GM12891 (cell line): ENCODE data around the gene ABHD8.

Experiments used
- DNase-seq: peaks from one replicate; pipeline ENCODE4 v3.0.0; 2011; ENCODE audit warnings: low spot score; ENCODE audit not compliant: insufficient read length
- FAIRE-seq: peaks from 2 replicates; lab custom pipeline; 2011; peaks lifted over from hg19 to GRCh38; lab: Jason Lieb, UNC
- PAX5 ChIP-seq: IDR thresholded peaks from 2 replicates; pipeline ENCODE4 v1.6.1; 2011; ENCODE audit warnings: low read length, moderate library complexity, mild to moderate bottlenecking; ENCODE audit not compliant: insufficient read depth, severe bottlenecking
- POLR2A ChIP-seq: IDR thresholded peaks from 2 replicates; pipeline ENCODE4 v1.6.1; 2011; ENCODE audit warnings: low read depth, low read length, control low read depth
- POLR2AphosphoS5 ChIP-seq: IDR thresholded peaks from 2 replicates; pipeline ENCODE4 v1.6.1; 2011; ENCODE audit warnings: low read depth, low read length, control low read depth
- POU2F2 ChIP-seq: IDR thresholded peaks from 2 replicates; pipeline ENCODE4 v1.6.1; 2011; ENCODE audit warnings: low read depth, mild to moderate bottlenecking, control low read depth, low read length, moderate library complexity
- SPI1 ChIP-seq: IDR thresholded peaks from 2 replicates; pipeline ENCODE4 v1.6.1; 2011; ENCODE audit warnings: low read depth, low read length, control low read depth
- TAF1 ChIP-seq: IDR thresholded peaks from 2 replicates; pipeline ENCODE4 v1.6.1; 2011; ENCODE audit warnings: low read depth, low read length, control low read depth

Gene ABHD8

DNA sequence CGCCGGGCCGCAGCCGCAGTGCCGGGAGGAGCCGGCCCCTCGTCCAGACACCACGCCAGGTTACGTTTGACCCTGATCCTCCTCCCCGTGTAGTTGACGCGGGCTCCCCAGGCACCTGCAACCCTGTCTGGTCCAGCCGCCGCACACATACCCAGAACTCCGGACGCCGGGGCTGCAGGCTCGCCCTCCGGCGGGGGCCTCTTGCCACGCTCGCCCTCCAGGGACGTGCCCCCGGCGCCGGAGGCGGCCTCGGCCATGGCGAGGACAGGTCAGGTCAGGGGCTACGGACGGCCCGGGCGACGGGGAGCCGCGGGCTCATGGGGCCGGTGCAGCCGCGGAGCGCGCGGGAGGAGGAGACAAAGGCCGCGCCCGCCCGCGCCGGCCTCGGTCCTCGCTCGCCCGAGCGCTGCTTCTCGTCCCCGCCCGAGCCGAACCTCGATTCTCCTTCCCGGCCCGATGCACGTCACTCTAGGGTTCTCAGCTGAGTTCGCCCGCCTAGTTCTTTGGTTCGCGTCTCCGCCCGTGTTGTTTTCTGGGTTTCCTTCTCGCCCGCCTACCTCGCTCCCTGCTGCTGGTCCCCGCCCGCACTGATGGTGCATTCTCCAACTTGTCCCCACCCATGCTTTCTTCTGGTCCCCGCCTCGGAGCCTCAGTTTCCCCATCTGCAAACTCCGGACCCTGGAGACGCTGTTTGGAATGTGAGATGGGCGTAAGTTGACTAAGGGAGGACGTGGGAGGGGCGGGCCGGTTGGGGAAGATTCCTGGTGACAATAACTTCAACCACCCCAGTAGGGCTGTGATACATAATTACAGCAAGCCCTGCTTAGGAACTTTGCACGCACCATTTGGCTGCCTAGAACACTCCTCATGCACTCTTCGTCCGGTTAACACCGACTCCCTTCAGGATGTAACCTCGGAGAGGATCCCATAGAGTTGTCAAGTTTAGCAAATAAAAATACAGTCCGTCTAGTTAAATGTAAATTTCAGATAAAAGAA, 31.5 kb upstream of the ABHD8 start, which contains the start of gene ANO8:
ANO8 (minus strand) TSS at position 442 of the 996 bp plus-strand sequence; CDS start at position 257, 185 bp downstream.
- no peak for TF ChIP-seq POLR2A
- TF ChIP-seq POU2F2 = peak; percentile 61; the same call in 1 of the 2 replicates
- DNase-seq (peak; percentile 92), FAIRE-seq (peak; percentile 96)

DNA sequence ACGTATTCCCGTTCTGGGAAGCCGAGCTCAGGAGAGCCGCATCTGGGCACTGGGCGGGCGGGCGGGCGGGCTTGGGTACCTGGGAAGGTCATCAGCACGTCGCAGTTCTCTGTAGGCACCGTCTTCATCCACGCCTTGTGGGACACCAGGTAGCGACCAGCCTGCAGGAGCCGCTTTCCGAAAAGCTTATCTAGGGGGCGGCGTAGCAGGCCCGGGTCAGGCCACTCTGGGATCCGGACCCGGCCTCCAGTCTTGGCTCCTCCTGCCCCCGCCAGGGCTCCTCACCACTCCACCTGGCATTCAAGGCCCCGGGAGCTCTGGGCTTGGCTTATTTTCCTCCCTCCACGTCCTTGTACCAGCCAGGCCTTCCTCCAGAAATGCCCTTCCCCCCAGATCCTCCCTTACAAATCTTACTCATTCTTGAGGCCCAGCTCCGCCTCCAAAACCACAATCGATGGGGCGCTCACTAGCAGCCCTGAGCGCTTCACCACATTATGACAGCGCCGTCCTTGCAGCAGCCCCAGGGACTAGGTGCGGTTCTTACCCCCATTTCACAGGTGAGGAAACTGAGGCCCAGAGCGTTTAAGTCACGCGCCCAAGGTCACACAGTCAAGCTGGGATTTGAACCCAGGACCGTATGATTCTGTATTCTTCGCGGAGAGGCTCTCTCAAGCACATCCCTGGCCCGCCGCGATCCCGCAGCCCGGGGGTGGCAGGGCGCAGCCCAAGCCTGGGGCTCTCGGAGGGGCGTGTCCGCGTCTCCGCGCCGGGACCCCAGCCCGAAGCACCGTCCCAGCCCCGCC, 30.6 kb upstream of the ABHD8 start:
- peak; percentile 79 for DNase-seq
- peak; percentile 77 for FAIRE-seq

DNA sequence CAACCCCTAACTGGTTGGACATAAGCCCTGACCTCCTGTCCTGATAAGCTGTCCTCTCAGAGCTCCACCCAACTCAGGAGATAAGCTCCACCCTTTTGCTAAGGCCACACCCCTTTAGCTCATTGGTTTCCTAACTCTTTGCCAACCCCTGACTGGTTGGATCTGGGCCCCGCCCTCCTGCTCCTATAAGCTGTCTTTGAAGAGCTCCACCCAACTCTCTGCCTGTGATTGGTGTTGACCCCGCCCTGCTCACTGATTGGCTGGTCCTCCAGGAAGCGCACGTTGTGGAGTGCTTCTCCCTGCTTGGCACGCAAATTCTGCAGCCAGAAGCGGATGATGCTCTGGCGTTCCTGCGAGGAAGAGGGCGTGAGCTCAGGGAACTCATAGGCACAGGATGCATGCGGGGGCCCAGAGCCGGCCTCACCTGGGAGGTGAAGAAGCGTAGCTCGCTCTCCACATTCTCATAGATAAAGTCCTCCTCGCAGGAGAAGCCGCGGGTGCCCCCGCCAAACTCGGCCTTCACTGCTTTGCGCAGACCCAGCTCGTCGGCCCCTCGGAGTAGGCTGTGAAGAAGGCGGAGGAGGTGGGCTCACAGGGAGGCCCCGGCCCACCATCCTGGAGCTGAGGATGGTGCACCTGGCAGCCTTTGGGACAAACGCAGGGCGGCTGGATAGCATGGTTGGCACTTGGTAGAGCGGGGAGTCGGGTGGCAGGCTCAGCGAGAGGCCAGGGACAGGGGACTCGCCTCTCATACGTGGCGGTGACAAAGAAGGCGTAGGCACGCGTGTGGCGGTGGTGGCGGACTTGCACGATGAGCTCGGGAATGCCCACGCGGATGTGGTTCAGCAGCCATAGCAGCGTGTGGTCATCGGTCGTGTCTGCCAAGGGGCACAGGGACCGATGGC, 29.7 kb upstream of the ABHD8 start:
- DNase-seq (no peak), FAIRE-seq (no peak)
- TF ChIP-seq TAF1 (no peak), POLR2A (no peak), SPI1 (no peak), POLR2AphosphoS5 (no peak), POU2F2 (no peak)

More for the DNA sequence above, 30.6 kb upstream of the ABHD8 start:
- TF ChIP-seq POU2F2 = 0 out of 2 replicates have a peak, but pooled peaks have one; percentile 23
- TF ChIP-seq SPI1 = no peak
- TF ChIP-seq POLR2A = no peak
- no peak for TF ChIP-seq POLR2AphosphoS5
- TF ChIP-seq PAX5 = no peak
- 0 out of 2 replicates have a peak, but pooled peaks have one; percentile 18 for TF ChIP-seq TAF1

DNA sequence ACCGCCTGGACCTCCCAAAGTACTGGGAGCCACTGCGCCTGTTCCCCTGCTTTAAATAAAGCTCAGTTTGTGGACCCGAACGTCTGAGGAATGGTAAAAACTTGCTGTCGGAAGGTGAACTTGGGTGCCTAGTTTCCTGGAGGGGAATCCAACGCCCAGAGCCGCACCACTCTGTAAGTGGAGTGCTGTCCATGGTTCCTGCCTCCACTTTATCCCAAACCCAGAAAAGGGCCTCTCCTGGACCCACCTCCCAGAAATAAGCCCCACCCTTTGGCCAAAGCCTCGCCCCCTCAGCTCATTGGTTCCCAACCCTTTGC, 29.1 kb upstream of the ABHD8 start:
- FAIRE-seq = no peak
- no peak for DNase-seq
- TF ChIP-seq POLR2A (no peak), PAX5 (no peak), POU2F2 (no peak), SPI1 (no peak), POLR2AphosphoS5 (no peak), TAF1 (no peak)

DNA sequence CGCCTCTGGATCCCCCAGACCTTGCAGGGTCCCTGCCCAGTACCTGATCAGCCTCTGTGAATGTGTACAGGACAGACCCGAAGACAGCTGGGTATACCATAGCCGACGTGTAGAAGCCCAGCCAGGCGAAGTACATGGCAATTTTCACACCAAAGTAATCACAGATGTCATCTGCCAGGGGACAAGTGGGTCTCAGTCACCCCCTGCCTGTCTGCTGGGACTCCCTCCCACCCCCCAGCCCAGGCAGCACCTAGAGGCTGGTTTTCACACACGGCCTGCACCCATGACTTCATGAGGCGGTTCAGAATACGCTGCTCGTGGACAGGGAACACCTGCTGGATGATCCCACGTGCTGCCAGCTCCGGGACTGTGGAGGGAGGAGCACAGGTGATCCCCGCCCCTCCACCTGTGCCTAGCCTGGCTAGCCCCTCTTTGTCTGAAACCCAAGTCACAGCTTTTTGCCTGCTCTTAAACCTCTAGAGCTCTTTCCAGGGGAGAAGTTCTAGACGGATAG, 27.9 kb upstream of the ABHD8 start:
- FAIRE-seq = no peak

DNA sequence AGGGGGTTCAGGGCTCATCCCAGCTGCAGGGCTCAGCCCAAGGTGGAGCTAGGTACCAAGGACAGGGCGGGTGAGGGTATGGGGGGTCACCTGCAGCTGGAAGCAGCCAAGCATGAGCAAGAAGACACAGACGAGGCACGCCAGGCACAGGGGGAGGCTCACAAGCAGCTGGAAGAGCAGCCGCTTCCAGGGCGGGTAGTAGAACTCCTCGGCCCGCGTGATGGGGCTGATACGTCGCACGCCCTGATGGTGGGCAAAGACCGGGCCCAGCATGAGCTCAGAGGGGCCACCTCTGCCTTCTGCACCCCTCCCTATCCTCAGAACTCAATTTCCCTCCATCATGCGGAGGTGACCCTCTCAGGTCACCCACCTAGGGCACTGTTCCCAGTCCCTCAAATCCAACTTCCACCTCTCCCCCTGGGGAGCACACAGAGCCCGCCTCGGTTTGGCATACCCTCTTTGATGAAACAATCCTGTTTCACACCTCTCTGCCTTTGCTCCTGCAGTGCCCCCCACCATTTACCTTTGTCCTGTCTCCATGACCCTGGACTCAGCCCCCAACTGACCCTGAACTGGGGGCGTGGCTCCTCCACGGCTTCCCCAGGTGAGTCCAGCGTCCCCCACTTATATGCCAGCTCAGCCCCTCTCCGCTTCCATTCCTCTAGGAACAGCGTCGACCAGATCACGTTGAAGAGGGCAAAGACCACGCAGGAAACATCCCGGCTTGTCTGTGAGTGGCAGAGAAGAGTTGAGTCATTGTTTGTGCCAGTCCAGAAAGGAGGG, 27.2 kb upstream of the ABHD8 start:
- no peak for FAIRE-seq
- DNase-seq = no peak
- no peak for TF ChIP-seq POU2F2
- TF ChIP-seq TAF1 = no peak
- TF ChIP-seq POLR2A = no peak
- no peak for TF ChIP-seq SPI1
- no peak for TF ChIP-seq PAX5
- TF ChIP-seq POLR2AphosphoS5 = no peak

More for the DNA sequence above, 27.9 kb upstream of the ABHD8 start:
- DNase-seq = no peak
- no peak for TF ChIP-seq SPI1
- no peak for TF ChIP-seq TAF1
- TF ChIP-seq POLR2AphosphoS5 = no peak
- no peak for TF ChIP-seq PAX5
- no peak for TF ChIP-seq POLR2A
- no peak for TF ChIP-seq POU2F2

DNA sequence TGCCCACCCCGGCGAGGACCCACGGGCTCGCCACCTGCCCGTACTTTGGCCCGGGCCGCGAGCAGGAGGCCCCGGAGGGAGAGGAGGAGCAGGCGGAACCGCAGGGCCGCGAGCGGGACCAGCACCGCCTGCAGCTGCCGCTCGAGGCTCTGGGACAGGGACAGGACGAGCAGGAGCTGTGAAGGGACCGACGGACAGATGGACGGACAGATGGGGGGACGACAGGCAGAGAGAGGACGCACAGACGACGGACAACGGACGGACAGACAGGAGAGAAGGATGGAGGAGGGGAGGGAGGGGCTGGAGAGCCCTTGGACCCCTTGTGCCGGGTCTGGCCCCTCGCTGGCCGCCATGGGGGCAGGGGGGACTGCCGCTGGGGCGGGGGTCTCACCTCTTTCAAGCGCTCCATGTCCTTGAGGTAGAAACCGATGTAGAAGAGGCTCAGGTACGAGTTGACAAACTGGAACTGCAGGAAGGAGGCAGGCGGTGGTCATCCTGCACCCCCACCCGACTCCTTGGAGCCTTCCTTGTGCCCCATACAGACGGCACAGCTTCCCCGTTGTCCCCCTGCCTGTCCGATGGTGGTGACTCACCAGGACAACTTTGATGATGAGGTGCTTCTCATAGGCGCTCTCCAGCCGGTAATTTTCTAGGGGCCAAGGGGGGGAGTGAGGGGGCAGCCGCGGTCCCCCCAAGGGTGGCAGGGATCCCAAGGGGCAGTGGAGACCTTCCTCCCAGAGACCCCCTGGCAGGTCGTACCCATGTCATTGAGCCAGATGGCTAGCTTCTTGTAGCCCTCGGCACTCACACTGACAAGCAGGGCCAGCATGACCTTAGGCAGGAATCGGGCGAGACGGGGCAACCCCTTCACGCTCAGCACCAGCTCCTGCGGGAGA, 26.4 kb upstream of the ABHD8 start:
- no peak for FAIRE-seq
- no peak for DNase-seq
- no peak for TF ChIP-seq SPI1
- TF ChIP-seq PAX5 = no peak
- TF ChIP-seq POU2F2 = no peak
- TF ChIP-seq POLR2A = no peak
- no peak for TF ChIP-seq TAF1
- no peak for TF ChIP-seq POLR2AphosphoS5
